HG02938 (cell line): ENCODE data around the gene SLC4A8.
"Not testable (repeated sequence)": the region's sequence is repeated elsewhere in the genome, so short reads cannot be mapped to it uniquely, and the experiment has no call there.

Source experiments
- ATAC-seq: cut with Tn5 transposase; IDR thresholded peaks from one replicate; pipeline ENCODE4 v1.9.1; 2021; ENCODE audit warnings: mild to moderate bottlenecking, moderate library complexity; ENCODE audit not compliant: unreplicated experiment

SLC4A8 gene

GRCh38 chr12:51470116-51470515, 45.5 kb downstream of the SLC4A8 start:
- ATAC-seq = no peak

DNA sequence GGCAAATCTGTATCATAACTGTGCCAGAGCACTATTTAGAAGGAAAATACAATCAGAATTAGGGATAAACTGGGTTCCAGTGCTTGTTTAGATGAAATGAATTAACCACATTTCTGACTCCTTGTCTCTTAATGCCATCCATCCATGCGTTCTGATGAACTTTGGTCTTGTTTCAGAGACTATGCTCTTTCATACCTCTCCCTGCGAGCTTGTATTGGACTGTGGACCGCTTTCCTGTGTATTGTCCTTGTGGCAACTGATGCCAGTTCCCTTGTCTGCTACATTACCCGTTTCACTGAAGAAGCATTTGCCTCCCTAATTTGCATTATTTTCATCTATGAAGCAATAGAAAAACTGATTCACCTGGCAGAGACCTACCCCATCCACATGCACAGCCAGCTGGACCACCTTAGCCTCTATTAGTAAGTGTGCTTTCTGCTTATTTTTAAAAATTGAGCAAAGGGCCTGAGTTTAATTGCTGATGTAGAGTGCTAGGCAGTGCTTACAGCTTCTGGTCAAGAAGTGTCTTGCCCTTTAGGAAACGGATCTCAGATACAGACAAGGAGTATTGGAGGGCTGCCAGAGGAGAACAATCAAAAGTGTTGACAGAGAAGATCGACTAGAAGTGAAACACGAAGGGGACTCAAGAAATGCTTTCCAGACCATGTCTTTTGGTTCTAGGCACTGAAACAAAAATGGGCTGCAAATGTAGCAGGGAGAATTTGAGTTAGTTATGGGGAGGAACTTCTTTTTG, 46.7 kb downstream of the SLC4A8 start:
- no peak for ATAC-seq

DNA sequence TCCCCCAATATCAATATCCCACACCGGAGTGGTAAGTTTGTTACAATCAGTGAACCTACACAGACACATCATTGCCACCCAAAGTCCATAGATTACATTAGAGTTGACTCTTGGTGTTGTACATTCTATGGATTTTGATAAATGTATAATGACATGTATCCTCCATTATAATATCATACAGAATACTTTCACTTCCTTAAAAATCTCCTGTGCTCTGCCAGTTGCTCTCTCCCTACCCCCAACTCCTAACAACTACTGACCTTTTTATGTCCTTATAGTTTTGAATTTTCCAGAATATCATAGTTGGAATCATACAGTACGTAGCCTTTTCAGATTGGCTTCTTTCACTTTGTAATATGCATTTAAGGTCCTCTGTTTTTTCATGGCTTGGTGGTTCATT, 48.4 kb downstream of the SLC4A8 start:
- no peak for ATAC-seq

DNA sequence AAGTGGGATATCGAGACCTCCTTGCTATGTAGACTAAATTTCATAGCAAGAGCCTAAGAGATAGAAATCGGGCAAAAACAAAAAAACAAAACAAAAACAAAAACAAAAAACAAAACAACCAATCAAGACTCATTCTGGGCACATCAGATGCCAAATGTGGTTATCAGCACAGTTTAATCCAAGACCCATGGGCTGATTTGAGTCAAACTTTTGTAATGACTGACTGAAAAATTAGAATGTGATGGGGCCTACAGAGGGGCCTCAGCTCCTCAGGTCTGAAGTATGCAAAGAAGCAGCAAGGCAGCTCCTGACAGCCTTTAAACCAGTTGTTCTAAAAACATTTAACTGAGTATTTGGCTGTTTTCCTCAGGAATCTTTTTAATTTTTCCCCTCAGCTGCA, 49.3 kb downstream of the SLC4A8 start:
- no peak for ATAC-seq

- ATAC-seq = no peak
These were observed 50.9 kb downstream of the SLC4A8 start for GRCh38 chr12:51475543-51475942.

DNA sequence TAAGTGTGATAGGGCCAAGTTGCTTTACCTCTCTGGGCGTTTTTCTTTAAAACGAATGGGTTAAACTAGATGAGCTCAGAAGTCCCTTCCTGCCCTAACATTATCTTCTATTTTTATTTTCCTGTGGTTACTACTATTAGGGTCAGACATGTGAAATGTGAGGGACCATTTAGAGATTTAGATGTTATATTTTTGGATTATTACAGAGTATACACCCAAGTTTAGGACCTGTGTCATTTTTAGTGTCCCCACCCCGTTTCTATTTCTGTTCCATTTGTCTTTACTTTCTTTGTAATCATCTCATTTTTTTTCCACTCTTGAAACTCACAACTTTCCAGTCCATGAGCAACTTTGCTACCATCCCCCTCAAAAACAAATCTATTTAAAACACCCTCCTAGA, 56.3 kb downstream of the SLC4A8 start:
- no peak for ATAC-seq

- no peak for ATAC-seq
These were observed 58.5 kb downstream of the SLC4A8 start for GRCh38 chr12:51482929-51483697.

- ATAC-seq = no peak
These were observed 59.5 kb downstream of the SLC4A8 start for GRCh38 chr12:51484119-51484518.

GRCh38 chr12:51488281-51488680, 63.6 kb downstream of the SLC4A8 start:
- no peak for ATAC-seq

DNA sequence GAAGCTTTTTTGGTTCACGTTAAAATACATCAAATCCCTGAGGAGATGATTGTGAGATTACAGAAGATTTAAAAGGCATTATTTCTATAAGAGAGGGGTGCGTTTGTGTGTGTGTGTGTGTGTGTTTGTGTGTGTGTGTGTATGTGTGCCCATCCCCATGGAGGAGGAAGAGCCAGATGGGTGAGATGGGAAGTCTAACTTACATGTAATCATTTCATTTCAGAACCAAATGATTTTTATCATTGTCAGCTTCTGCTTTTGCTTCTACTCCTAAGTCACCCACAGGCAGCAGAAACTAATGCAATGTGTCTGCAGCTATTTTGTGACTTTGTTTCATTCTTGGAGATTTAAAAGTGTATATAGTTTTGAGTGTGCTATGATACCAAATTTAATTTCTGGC, 68.7 kb downstream of the SLC4A8 start:
- ATAC-seq = no peak

DNA sequence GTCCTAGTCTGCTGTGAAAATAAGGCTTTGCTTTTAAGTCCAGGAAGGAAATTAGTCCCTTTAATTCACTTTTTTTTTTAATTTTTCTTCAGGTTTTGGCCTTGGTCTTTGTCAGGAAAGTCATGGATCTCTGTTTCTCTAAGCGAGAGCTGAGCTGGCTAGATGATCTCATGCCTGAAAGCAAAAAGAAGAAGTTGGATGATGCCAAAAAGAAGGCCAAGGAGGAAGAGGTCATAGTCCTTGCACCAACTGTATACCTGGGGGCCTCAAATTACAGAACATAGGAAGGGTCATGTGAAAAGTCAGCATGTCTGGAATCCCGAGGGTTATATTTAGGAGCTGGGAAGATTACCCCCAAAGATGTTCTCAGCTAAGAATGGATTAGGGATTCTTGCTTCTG, 72.3 kb downstream of the SLC4A8 start:
- ATAC-seq = no peak

DNA sequence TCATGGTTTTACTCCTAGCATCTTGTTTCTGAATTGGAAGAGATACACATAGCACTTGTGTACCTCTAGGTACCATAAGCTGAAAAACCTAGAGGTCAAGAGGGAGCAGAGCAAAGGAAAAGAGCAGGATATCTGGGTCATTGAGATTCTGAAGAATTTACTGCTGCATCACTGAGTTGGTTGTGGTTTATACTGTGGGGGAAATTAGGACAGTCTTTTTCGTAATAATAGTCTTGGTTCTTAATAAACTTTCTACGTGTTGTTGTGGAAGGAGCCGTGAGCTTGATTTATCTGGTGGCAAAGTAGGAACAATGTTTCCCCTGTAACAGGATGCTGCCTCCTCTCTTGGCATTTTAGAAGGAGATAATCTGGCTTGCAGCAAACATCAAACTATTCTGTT, 80.2 kb downstream of the SLC4A8 start:
- no peak for ATAC-seq

DNA sequence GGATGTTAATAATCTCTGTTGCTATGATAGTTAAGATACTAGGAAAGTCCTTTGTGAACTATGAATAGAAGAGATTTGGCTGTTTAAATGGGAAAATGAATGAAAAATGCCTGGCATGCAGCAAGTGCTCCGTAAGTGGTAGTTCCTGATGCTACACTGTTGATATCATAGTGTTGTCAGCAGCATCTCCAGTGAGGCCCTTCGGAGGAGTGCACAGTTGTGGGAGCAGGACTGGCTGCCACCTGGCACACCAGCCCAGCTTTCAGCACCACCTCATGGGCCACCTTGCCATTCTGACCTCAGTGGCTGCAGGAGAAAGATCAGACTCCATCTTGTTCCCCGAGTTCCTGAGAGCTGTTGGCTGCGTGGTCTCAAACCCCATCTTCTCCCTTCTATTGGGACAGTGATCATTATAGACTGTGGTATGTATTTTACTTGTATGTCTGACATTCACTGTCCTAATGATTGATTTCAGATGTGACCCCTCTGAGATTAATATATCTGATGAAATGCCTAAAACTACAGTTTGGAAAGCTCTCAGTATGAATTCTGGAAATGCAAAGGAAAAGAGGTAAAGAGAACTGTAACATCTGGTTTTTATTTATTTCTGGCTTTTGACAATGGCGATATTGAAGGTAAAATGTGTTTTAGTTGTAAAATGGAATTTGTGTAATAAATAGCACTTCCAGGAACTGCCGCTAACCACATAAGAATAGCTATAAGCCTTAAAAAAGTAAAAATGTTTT, 80.9 kb downstream of the SLC4A8 start:
- ATAC-seq = no peak

- ATAC-seq = no peak
These were observed 82.5 kb downstream of the SLC4A8 start for GRCh38 chr12:51507178-51507577.

DNA sequence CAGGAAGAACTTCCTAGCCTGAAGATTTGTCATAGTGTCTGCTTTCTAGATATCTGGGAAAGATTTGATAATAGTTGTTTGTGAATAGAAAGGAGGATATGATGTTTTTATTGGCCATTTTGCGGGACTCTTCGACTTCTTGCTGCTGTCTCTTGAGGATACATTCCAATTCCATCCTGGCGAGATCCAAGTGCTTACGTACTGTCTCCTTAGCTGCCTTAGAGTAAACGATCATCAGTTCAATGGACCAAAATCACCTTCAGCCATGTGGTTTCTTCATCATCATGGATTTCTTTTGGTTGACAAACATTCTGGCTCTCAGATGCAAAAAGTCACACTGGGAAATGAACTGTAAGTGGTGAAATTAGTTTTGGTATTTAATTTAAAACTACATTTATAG, 83.7 kb downstream of the SLC4A8 start:
- ATAC-seq = no peak

- ATAC-seq = no peak
These were observed 87.1 kb downstream of the SLC4A8 start for GRCh38 chr12:51511546-51512260.

- ATAC-seq = no peak
These were observed 87.8 kb downstream of the SLC4A8 start for GRCh38 chr12:51512438-51512837.

DNA sequence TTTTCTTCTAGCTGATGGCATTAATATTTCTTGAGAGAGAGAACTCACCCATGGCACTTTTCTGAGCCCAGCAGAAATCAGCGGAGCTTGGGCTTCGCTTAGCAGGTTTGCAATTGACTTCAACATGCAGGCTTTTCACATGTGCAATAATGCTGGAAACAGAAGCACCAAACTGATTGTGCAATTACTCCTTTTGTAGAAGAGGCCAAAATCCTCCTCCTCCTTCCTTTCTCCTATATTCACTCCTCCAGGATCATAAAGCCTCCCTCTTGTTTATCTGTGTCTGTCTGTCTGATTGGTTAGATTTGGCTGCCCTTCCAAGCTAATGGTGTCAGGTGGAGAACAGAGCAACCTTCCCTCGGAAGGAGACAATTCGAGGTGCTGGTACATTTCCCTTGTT, 90.4 kb downstream of the SLC4A8 start:
- ATAC-seq = not testable (repeated sequence)

- ATAC-seq = no peak
These were observed 92.7 kb downstream of the SLC4A8 start for GRCh38 chr12:51517316-51517715.

DNA sequence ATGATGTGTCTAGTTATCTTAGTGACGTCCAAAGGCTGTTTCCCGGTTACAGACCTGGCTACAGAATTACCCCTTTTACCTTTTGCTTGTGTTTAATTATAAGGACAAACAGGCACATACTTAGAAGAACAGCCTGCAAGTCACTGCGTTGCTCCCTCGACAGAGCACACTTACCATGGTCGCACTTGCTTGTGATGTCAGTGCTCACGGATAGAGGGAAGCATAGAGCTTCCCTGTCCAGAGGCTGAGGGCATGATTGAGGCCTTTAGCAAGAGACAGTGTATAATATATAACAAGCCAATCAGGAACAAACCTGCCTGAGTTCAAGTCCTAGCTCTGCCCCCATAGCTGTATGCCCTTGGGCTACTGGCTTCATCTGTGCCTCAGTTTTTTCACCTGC, 93.2 kb downstream of the SLC4A8 start:
- ATAC-seq = no peak

GRCh38 chr12:51519755-51520154, 95.1 kb downstream of the SLC4A8 start:
- ATAC-seq = no peak
